HUDEP-2 (cell line): ENCODE results near the gene TTC7B.

Experiments
- DNase-seq, 76 experiments: peaks; one replicate each; lab custom pipeline; 2025; ENCODE audit not compliant: unreplicated experiment in 76 of 76; lab: John Stamatoyannopoulos, UW

The TTC7B gene

DNA sequence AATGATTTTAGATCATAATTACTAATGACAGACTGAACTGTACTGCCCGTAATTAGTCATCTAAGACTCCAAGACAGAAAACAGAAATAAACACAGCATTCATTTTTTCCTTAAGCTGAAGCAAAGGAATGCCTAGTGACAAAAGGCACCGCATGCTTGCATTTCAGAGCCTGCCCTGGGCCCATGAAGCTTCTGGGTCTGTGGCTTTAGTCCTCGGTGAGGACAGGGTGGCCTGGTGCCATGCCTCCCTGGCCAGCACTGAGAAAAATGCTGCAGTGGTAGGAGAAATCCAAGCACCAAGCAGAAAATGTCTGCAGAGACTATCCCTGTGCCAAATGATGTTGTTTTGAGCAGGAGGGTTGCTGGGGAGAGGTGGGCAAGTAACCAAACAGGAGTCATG is 247.8 kb downstream of the TTC7B start:
- no peak for DNase-seq

- no peak for DNase-seq
Observed at GRCh38 chr14:90567991-90568390, 248.2 kb downstream of the TTC7B start.

DNA sequence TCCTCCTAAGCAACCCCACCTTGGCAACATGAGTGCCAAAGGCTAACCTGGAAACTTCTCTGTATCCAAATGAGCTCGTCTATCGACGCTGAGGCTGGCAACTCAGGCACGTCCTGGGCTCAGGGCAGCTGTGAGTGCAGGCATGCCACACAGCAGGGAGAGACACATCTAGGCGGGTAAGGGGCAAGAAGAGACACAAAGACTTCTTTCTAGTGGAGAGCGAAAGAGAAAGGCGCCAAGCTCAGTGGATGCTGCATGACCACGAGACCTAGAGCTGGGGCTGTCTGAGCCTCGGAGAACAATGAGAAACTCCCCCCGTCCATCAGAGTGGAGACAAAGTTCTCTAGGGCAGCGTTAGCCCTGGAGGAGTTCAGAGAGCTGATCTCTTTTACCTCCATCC is 249.0 kb downstream of the TTC7B start:
- no peak for DNase-seq

DNA sequence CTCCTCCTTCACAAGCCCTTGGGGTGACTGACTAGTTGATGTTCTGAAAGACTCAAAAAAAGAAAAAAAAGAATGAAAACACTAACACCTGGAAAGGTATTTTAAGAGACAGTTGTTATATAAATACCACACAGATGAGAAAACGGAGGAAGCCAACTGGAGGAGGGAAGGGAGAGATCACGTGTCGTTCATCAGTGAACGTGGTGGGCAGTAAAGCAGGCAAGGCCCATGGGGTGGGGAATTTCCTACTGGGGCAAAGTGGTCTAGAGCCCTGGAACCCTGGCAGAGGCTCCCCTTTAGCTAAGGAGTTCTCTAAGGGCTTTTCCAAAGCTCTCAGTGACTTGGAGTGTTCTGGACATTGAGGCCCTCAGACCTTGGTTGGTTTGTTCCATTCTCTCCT is 249.7 kb downstream of the TTC7B start:
- DNase-seq = no peak

DNA sequence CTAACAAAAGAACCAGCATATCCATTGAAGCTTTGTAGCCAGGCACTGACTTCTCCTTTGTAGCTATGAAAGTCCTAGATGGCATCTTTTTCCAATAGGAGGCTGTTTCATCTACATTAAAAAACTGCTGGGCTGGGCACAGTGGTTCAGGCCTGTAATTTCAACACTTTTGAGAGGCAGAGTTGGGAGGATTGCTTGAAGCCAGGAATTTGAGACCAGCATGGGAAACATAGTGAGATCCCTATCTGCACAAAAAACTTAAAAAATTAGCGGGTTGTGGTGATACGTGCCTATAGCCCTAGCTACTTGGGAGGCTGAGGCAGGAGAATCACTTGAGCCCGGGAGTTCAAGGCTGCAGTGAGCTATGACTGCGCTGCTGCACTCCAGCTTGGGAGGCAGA is 251.7 kb downstream of the TTC7B start:
- no peak for DNase-seq

DNA sequence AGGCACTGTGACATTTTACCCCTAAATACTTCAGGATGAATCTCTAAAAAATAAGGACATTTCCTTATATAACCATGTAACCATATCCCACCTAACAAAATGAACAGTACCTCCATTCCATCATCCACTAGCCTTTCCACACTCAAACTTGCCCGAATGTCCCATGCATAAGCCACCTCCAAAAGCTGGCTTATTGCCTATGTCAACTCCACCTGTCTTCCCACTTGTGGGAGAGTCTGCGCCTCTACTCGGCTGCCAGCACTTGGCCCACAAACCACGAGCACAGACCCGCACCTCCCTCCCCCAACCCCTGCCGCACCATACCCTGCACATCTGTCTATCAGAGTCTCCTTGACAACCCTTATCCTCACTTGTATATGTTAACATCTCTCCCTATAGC is 253.6 kb downstream of the TTC7B start:
- no peak for DNase-seq

- no peak for DNase-seq
Observed at GRCh38 chr14:90561920-90562319, 254.3 kb downstream of the TTC7B start.

- DNase-seq = no peak
Observed at GRCh38 chr14:90560991-90561390, 255.2 kb downstream of the TTC7B start.

GRCh38 chr14:90560558-90560957 is 255.7 kb downstream of the TTC7B start:
- no peak for DNase-seq

DNA sequence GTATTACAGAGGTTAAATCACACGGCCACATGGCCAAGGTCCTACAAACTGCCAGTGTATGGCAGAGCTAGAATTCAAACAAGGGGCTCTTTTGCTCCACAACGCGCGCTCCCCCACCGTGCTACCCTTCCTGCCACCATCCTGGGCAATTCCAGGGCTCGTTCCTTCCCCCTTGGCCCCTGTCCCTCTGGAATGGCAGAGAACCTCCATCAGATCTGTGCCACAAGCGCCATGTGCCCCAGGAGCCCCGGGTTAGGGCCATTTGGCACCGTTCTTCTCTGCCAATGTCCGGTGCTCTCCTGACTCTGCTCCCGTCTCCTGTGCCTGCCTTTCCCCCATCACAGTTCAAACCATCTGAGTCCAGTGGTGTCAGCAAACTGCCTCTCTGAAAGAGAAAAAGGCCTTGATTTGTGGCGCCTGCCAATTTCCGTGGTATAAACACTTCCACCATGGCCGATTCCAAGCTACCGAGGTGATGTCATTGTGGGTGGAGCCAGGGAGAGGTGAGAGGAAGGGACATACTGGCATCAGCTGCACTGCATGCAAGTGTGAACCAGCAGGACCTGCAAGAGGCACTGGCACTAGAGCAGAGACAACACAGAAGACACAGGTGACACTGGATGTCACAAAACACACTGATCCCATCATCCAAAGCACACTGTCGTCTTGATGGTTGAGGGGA is 256.3 kb downstream of the TTC7B start:
- DNase-seq = no peak

DNA sequence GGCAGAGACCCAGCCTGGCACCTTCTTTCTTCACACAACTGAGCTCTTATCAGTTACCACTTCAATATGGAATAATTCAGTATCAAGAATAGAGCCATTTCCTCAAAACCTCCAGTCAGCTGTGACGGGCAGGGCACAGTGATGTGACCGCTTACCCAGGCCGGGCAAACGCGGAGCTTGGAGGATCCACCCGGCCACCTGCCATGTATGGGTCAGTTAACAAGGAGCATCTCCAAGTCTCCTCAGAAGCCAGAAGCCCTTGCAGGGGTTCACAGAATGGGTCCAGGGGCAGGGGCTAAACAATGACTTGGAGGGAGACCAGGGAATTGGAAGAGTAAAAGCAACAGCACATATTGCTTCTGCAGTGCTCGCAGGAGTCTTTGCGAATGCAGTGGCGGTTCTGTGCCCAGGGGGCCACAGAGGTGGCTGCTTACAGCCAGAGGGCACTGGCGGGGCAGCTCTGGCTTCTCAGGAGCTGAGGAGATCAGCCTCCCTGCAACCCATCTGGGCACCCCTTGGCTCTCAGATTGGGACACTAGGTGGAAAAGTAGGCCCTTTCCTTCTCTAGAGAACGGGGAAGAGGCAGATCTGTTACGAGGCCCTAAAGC is 257.1 kb downstream of the TTC7B start:
- DNase-seq = no peak

GRCh38 chr14:90558041-90558982 is 257.9 kb downstream of the TTC7B start:
- DNase-seq = no peak

- DNase-seq = no peak
Observed at GRCh38 chr14:90557516-90557915, 258.7 kb downstream of the TTC7B start.

DNA sequence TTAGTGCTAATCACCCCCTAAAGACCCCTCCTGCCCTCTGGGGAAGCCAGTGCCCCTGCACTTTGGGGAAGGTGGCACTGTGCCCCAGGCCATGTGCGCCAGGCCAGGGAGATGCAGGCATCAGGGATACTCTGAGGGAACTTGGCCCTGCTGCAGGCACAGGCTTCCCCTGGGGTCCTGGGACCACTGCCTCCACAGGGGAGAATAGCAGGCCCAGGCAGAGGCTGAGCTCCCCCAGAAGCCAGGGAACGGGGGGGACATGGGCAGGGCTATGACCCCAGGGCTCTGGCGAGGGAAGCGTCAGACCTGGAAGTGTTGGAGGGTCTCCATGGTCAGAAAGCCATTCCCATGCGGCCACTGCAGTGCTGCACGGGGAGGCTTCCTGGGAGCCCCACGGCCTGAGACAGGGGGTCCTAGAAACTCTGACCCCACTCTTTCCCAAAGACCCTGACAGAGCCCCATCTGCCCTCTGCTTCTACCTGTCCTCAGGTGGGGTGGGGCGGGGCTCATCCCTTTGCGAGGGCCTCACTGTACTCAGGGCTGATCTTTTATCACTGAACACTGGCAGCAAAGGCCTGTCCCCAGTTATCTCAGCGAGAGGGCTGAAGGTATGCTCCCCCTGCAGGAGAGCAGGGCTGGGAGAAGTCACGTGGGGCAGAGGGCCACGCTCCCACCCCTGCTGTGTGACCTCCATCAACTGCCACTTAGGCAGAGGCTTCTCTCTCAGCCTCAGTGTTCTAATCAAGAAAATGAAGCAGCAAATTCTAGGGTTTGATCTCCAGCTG is 259.4 kb downstream of the TTC7B start:
- DNase-seq = peak in 7 of 76 experiments; percentile 4 to 59 (median 36)

DNA sequence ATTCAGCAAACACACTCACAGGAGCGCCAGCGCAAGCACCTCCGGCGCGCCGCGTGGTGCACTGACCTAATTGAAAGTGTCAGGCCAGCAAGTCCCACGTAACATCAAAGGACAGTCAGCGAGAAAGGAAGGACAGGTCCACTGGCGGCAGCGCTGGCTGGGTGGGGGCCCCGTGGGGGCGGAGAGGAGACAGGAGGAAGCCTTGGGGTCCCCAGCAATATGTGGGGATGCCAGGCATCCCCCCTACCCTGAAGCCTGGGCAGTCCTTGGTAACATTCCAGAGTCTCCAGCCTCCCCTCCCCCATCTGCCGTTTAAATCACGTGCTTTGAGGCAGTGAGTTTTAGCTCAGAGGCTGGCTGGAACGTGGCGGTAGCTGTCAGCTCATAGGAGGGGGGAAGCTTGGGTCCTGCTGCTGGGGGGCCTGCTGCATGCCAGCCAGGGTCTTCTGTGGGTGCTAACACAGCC is 260.2 kb downstream of the TTC7B start:
- DNase-seq = no peak

DNA sequence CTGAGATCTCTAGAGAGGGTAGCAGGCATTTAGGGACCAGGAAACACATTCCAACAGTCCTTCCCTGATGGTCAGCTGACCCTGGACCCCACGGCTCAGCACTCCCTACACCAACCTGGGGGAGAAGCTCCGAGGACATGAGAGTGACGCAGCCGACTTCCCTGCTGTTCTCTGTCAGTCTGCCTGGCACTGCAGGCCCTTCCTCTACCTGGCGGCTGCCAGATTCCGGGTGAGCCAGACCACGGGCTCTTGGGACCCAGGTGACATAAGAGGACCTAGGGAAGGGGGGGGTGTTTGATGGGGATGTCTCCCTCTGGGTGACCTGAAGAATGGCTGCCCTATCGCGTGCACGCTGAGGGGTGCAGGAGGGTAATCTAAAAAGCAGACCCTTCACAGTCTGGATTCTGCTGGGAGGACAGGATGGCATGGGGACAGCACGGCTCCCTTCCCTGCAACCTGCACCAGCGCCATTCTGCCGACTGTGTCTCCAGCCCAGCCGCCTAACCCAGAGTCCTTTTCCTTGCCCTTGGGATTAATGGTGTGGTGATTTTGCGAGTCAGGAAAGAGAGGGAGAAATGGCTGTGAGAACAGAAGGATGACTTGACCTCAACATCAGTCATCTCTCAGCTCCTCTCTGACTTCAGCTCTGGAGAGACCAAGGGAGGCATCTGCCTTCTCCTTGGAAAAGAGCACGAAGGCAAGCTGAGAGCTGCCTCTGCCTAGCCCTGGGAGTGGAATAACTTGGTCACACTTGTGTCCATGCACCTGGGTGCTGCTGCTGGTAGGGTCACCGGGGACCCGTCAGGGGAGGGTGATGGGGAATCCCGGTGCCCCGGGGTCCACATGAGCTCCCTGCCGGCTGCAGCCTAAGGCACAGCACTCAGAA is 260.9 kb downstream of the TTC7B start:
- no peak for DNase-seq

DNA sequence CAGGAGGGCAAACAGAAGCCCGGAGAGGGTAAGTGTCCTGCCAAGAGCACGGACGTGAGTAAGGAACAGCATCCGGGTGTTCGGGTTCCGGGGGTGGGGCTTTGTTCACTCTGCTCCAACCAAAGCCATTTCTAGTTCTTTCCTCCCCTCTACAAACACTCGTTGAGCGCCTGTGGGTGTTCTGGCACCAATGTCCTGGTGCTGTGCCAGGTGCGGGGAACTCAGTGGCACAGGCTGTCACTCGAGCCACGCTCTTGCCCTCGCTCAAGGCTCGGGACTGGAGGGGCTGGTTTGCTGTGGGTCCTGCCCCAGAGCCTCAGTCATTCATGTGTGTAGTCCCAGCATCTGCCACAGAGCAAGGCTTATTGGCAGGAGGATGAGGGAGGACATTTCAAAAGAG is 261.9 kb downstream of the TTC7B start:
- no peak for DNase-seq

DNA sequence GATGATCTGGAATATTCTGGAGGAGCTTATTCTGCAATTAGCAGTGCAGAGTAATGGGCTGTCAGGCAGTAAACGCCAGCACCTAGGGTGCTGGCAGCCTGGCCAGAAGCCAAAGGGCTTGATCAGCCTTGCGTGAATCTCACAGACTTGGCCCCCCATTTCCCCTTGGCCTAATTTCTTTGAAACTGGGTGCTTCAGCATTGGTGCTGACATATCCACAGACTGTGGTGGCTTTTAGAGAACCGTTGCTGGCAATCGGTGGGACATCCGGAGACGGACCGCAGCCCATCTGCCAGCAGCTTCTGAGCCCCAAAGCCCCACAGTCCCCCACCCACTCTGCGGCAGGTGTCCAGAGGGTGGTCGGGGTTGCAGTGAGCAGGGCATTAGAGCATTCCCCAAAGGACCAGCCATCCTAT is 262.3 kb downstream of the TTC7B start:
- DNase-seq = no peak

GRCh38 chr14:90553298-90553920 is 262.8 kb downstream of the TTC7B start:
- DNase-seq = no peak
